Neural cell (in vitro differentiated cells): ENCODE results near the gene NRSN1.

ENCODE experiments used
- EP300 ChIP-seq: fragments of 450-650 bp; conservative IDR thresholded peaks from 2 replicates; pipeline ENCODE4 v1.6.1; 2014; ENCODE audit warnings: antibody characterized with exemption, mild to moderate bottlenecking, moderate library complexity; ENCODE audit not compliant: poor library complexity, severe bottlenecking
- EZH2 ChIP-seq: fragments of 200-600, 300-800 bp; shearing (Covaris generic), sonication (generic); IDR thresholded peaks from 2 replicates; pipeline ENCODE4 v1.6.1; 2014; ENCODE audit warnings: antibody characterized with exemption, low read length, borderline replicate concordance, mild to moderate bottlenecking; ENCODE audit not compliant: insufficient read depth, poor library complexity, severe bottlenecking
- MXI1 ChIP-seq: fragments of 450-650 bp; conservative IDR thresholded peaks from 2 replicates; pipeline ENCODE4 v1.6.1; 2014; ENCODE audit warnings: antibody characterized with exemption, mild to moderate bottlenecking; ENCODE audit not compliant: poor library complexity, severe bottlenecking
- RAD21 ChIP-seq: fragments of 450-650 bp; conservative IDR thresholded peaks from 2 replicates; pipeline ENCODE4 v1.6.1; 2014; ENCODE audit warnings: antibody characterized with exemption, mild to moderate bottlenecking, moderate library complexity
- SMC3 ChIP-seq: fragments of 450-650 bp; conservative IDR thresholded peaks from 2 replicates; pipeline ENCODE4 v1.6.1; 2014; ENCODE audit warnings: antibody characterized with exemption, mild to moderate bottlenecking, moderate library complexity; ENCODE audit not compliant: poor library complexity
- TAF1 ChIP-seq: IDR thresholded peaks from 2 replicates; pipeline ENCODE4 v1.6.1; 2012; ENCODE audit warnings: low read depth
- TF ChIP-seq, protein P1 (sequence below): fragments of 450-650 bp; IDR thresholded peaks from 2 replicates; pipeline ENCODE4 v1.5.1; 2014; ENCODE audit warnings: antibody characterized with exemption, mild to moderate bottlenecking, moderate library complexity; ENCODE audit not compliant: poor library complexity, severe bottlenecking
- TF ChIP-seq, protein P2 (sequence below): IDR thresholded peaks from 2 replicates; pipeline ENCODE4 v1.6.1; 2012; ENCODE audit warnings: borderline replicate concordance

DNA sequence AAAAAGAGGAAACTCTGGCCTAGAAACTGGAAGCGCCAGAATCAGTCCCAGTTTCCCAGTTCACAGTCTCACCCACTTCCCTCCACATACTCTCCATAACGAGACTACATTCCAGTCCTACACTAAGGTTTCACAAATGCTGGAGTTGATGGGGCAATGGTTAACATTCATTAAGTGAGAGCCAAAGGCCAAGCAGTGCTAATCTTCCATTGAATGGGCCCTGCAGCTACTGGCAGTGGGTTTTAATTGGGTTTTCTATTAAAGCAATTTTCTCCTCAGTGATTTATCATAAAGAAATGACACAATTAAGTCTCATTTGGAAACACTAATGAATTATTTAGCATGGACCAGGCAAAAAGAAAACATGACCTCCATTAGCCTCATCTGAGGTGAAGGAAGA lies 20.8 kb upstream of the NRSN1 start:
- TF ChIP-seq RAD21 (no peak), TAF1 (no peak), EZH2 (no peak), EP300 (no peak), SMC3 (no peak), MXI1 (no peak)
- TF ChIP-seq, protein P1, sequence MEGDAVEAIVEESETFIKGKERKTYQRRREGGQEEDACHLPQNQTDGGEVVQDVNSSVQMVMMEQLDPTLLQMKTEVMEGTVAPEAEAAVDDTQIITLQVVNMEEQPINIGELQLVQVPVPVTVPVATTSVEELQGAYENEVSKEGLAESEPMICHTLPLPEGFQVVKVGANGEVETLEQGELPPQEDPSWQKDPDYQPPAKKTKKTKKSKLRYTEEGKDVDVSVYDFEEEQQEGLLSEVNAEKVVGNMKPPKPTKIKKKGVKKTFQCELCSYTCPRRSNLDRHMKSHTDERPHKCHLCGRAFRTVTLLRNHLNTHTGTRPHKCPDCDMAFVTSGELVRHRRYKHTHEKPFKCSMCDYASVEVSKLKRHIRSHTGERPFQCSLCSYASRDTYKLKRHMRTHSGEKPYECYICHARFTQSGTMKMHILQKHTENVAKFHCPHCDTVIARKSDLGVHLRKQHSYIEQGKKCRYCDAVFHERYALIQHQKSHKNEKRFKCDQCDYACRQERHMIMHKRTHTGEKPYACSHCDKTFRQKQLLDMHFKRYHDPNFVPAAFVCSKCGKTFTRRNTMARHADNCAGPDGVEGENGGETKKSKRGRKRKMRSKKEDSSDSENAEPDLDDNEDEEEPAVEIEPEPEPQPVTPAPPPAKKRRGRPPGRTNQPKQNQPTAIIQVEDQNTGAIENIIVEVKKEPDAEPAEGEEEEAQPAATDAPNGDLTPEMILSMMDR, result no peak
- TF ChIP-seq, protein P2, sequence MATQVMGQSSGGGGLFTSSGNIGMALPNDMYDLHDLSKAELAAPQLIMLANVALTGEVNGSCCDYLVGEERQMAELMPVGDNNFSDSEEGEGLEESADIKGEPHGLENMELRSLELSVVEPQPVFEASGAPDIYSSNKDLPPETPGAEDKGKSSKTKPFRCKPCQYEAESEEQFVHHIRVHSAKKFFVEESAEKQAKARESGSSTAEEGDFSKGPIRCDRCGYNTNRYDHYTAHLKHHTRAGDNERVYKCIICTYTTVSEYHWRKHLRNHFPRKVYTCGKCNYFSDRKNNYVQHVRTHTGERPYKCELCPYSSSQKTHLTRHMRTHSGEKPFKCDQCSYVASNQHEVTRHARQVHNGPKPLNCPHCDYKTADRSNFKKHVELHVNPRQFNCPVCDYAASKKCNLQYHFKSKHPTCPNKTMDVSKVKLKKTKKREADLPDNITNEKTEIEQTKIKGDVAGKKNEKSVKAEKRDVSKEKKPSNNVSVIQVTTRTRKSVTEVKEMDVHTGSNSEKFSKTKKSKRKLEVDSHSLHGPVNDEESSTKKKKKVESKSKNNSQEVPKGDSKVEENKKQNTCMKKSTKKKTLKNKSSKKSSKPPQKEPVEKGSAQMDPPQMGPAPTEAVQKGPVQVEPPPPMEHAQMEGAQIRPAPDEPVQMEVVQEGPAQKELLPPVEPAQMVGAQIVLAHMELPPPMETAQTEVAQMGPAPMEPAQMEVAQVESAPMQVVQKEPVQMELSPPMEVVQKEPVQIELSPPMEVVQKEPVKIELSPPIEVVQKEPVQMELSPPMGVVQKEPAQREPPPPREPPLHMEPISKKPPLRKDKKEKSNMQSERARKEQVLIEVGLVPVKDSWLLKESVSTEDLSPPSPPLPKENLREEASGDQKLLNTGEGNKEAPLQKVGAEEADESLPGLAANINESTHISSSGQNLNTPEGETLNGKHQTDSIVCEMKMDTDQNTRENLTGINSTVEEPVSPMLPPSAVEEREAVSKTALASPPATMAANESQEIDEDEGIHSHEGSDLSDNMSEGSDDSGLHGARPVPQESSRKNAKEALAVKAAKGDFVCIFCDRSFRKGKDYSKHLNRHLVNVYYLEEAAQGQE, result no peak
